ENCODE results near the gene PTTG1IP.

Gene PTTG1IP

GRCh38 chr21:44862869-44863685, 10.4 kb downstream of the PTTG1IP start:
- DNase-seq (ENCODE audit: low spot score): no peak

GRCh38 chr21:44858791-44859190, 14.7 kb downstream of the PTTG1IP start:
- no peak for DNase-seq (ENCODE audit: low spot score)

- no peak for DNase-seq (ENCODE audit: low spot score)
Observed at GRCh38 chr21:44858291-44858690, 15.2 kb downstream of the PTTG1IP start.

- no peak for DNase-seq (ENCODE audit: low spot score)
Observed at GRCh38 chr21:44857127-44857892, 16.2 kb downstream of the PTTG1IP start.

GRCh38 chr21:44856131-44856530, 17.4 kb downstream of the PTTG1IP start:
- no peak for DNase-seq (ENCODE audit: low spot score)

GRCh38 chr21:44855572-44855971, 17.9 kb downstream of the PTTG1IP start:
- no peak for DNase-seq (ENCODE audit: low spot score)

GRCh38 chr21:44854664-44855446, 18.6 kb downstream of the PTTG1IP start:
- DNase-seq (ENCODE audit: low spot score): no peak

GRCh38 chr21:44854391-44854663, 19.2 kb downstream of the PTTG1IP start:
- no peak for DNase-seq (ENCODE audit: low spot score)

- DNase-seq (ENCODE audit: low spot score): no peak
Observed at GRCh38 chr21:44853601-44854390, 19.7 kb downstream of the PTTG1IP start.

- no peak for DNase-seq (ENCODE audit: low spot score)
Observed at GRCh38 chr21:44850905-44851657, 22.4 kb downstream of the PTTG1IP start.

- DNase-seq (ENCODE audit: low spot score): no peak
Observed at GRCh38 chr21:44850208-44850800, 23.2 kb downstream of the PTTG1IP start.

- DNase-seq (ENCODE audit: low spot score): no peak
Observed at GRCh38 chr21:44849616-44850130, 23.8 kb downstream of the PTTG1IP start.

GRCh38 chr21:44848821-44849521, 24.5 kb downstream of the PTTG1IP start:
- no peak for DNase-seq (ENCODE audit: low spot score)

GRCh38 chr21:44847261-44848056, 26.0 kb downstream of the PTTG1IP start:
- no peak for DNase-seq (ENCODE audit: low spot score)

- DNase-seq (ENCODE audit: low spot score): peak; percentile 76
Observed at GRCh38 chr21:44846485-44847260, 26.8 kb downstream of the PTTG1IP start.

- DNase-seq (ENCODE audit: low spot score): no peak
Observed at GRCh38 chr21:44846224-44846484, 27.3 kb downstream of the PTTG1IP start.

- peak; percentile 80 for DNase-seq (ENCODE audit: low spot score)
Observed at GRCh38 chr21:44845418-44846223, 27.9 kb downstream of the PTTG1IP start.

GRCh38 chr21:44844256-44844655, 29.2 kb downstream of the PTTG1IP start:
- no peak for DNase-seq (ENCODE audit: low spot score)
